Upper lobe of left lung (tissue), 6 donors: Measurements from ENCODE around the gene FAM168B. TPM values are rescaled to one million over a fixed set of nuclear protein-coding genes. Genes with fewer than 3 reads are reported as not detected.

Source experiments
- ATAC-seq, 2 donors: fragments of 200-7000 bp; cut with Tn5 transposase; one replicate each; pipeline ENCODE4 v1.9.1; 2022; ENCODE audit warnings: mild to moderate bottlenecking in 2 of 2, moderate library complexity in 2 of 2; ENCODE audit not compliant: low FRiP score in 2 of 2
- DNase-seq, 2 donors: peaks; one replicate each; pipeline ENCODE4 v3.0.0-alpha.2; 2019 to 2020
- H3K27ac ChIP-seq, 4 donors: fragments of 200-600 bp; sonication (generic); one replicate each; pipeline ENCODE4 v1.5.1; 2016 to 2019
- H3K27me3 ChIP-seq, 4 donors: fragments of 200-600 bp; sonication (generic); one replicate each; pipeline ENCODE4 v1.5.1; 2017 to 2019
- H3K36me3 ChIP-seq, 4 donors: fragments of 200-600 bp; sonication (generic); one replicate each; pipeline ENCODE4 v1.5.1; 2016 to 2019
- H3K4me1 ChIP-seq, 4 donors: fragments of 200-600 bp; sonication (generic); one replicate each; pipeline ENCODE4 v1.5.1; 2018 to 2019
- H3K4me3 ChIP-seq, 4 donors: fragments of 200-600 bp; sonication (generic); one replicate each; pipeline ENCODE4 v1.5.1; 2017 to 2019; ENCODE audit warnings: mild to moderate bottlenecking in 2 of 4, moderate library complexity in 1 of 4
- H3K9me3 ChIP-seq, 4 donors: fragments of 200-600 bp; sonication (generic); one replicate each; pipeline ENCODE4 v1.5.1; 2018 to 2019
- CTCF ChIP-seq, 6 experiments: fragments of 450-650 bp in 4 of 6; fragments of 200-600 bp in 2 of 6; sonication (generic) in 2 of 6; IDR thresholded peaks; one replicate each; pipeline ENCODE4 v1.5.1; 2016 to 2019; ENCODE audit warnings: antibody characterized with exemption in 6 of 6
- EP300 ChIP-seq, 4 donors: sonication (generic); formaldehyde crosslinking; IDR thresholded peaks; one replicate each; pipeline ENCODE4 v1.5.1; 2017; ENCODE audit warnings: antibody characterized with exemption in 4 of 4, control low read depth in 2 of 4
- POLR2A ChIP-seq, 4 donors: fragments of 450-650 bp; IDR thresholded peaks; one replicate each; pipeline ENCODE4 v1.5.1; 2016 to 2017; ENCODE audit warnings: antibody characterized with exemption in 4 of 4, mild to moderate bottlenecking in 2 of 4
- POLR2AphosphoS5 ChIP-seq, 2 donors: sonication (generic); formaldehyde crosslinking; IDR thresholded peaks; one replicate each; pipeline ENCODE4 v1.5.1; 2017; ENCODE audit warnings: antibody characterized with exemption in 2 of 2
- WGBS, 2 donors: methylation state at CpG; one replicate each; pipeline ENCODE4 v1.1.5; 2017 to 2018; 5-methylcytosine and 5-hydroxymethylcytosine counted together
- total RNA-seq, 6 donors: library from RNA; depleted of rRNA in 4 of 6; stranded (reverse); fragments of >200 nt in 4 of 6; gene quantifications; one replicate each; pipeline versions ENCODE4 v1.1.0 to v1.2.1, GENCODE V29; 2016 to 2021
- donor health status: DM: no; HTN: no; CAD: no; lungs with moderate emphysema.
- donor health status: DM: no; HTN: yes; CAD: no; lungs with severe emphysema.

FAM168B gene
- total RNA-seq, 6 donors from 2014 or later, result 22.0 to 86.9 (median 72.8) TPM

- DNase-seq (no peak), ATAC-seq (no peak)
- H3K27me3 ChIP-seq, result no peaks in the 10 kb centered on the region
- H3K4me1 ChIP-seq, result peaks cover 0 to 8% (median 5%) of the 10 kb centered on the region in 4 donors
- WGBS, 2 donors, result 85 to 99% methylated on average over 7 to 11 of the region's 11 CpGs
- no peak overlapping the region for H3K4me3 ChIP-seq
- no peak for TF ChIP-seq POLR2A (IDR thresholded peaks at IDR 0.05)
- no peak for TF ChIP-seq CTCF (IDR thresholded peaks at IDR 0.05)
- no peak for TF ChIP-seq EP300 (IDR thresholded peaks at IDR 0.05)
- no peak for TF ChIP-seq POLR2AphosphoS5 (IDR thresholded peaks at IDR 0.05)
- H3K9me3 ChIP-seq, result no peaks in the 10 kb centered on the region
- H3K36me3 ChIP-seq, result peaks cover 14 to 37% (median 32%) of the 10 kb centered on the region in 4 donors
- no peak overlapping the region for H3K27ac ChIP-seq
These were observed 48.5 kb downstream of the FAM168B start for GRCh38 chr2:131044757-131045150.

GRCh38 chr2:131044075-131044756 is 49.0 kb downstream of the FAM168B start:
- Histone ChIP-seq H3K4me1 (peaks cover 0 to 10% (median 5%) of the 10 kb centered on the region in 4 donors), H3K4me3 (no peak overlapping the region), H3K9me3 (no peaks in the 10 kb centered on the region), H3K36me3 (peaks cover 12 to 32% (median 28%) of the 10 kb centered on the region in 4 donors), H3K27me3 (no peaks in the 10 kb centered on the region), H3K27ac (no peak overlapping the region)
- TF ChIP-seq POLR2A (IDR thresholded peaks at IDR 0.05), result no peak
- TF ChIP-seq POLR2AphosphoS5 (IDR thresholded peaks at IDR 0.05), result no peak
- TF ChIP-seq EP300 (IDR thresholded peaks at IDR 0.05), result no peak
- no peak for TF ChIP-seq CTCF (IDR thresholded peaks at IDR 0.05)
- peak in 1 of 2 donors; percentile 69 for DNase-seq
- no peak for ATAC-seq
- WGBS, 2 donors, result 87% methylated on average over 17 of the region's 24 CpGs; no CpG with 5 or more reads in 1 of the 2 donors

GRCh38 chr2:131043199-131044074 is 49.8 kb downstream of the FAM168B start:
- WGBS, 2 donors, result 83 to 87% methylated on average over 9 to 18 of the region's 18 CpGs
- H3K27ac ChIP-seq, result no peak overlapping the region
- no peaks in the 10 kb centered on the region for H3K27me3 ChIP-seq
- ATAC-seq (no peak), DNase-seq (no peak)
- no peak overlapping the region for H3K4me3 ChIP-seq
- TF ChIP-seq CTCF (IDR thresholded peaks at IDR 0.05) (no peak), POLR2AphosphoS5 (IDR thresholded peaks at IDR 0.05) (no peak), POLR2A (IDR thresholded peaks at IDR 0.05) (no peak), EP300 (IDR thresholded peaks at IDR 0.05) (no peak)
- H3K36me3 ChIP-seq, result peaks cover 9 to 24% (median 20%) of the 10 kb centered on the region in 4 donors
- H3K4me1 ChIP-seq, result peaks cover 0 to 10% (median 5%) of the 10 kb centered on the region in 4 donors
- no peaks in the 10 kb centered on the region for H3K9me3 ChIP-seq

GRCh38 chr2:131042148-131042775 is 51.0 kb downstream of the FAM168B start:
- H3K4me3 ChIP-seq, result no peak overlapping the region
- H3K9me3 ChIP-seq, result no peaks in the 10 kb centered on the region
- TF ChIP-seq POLR2A (IDR thresholded peaks at IDR 0.05), result no peak
- TF ChIP-seq CTCF (IDR thresholded peaks at IDR 0.05), result no peak
- no peak for TF ChIP-seq EP300 (IDR thresholded peaks at IDR 0.05)
- no peak for TF ChIP-seq POLR2AphosphoS5 (IDR thresholded peaks at IDR 0.05)
- peaks cover 0 to 14% (median 5%) of the 10 kb centered on the region in 4 donors for H3K4me1 ChIP-seq
- 91 to 93% methylated on average over 7 of the region's 7 CpGs for WGBS, 2 donors
- H3K36me3 ChIP-seq, result peaks cover 4 to 13% (median 8%) of the 10 kb centered on the region in 4 donors
- H3K27me3 ChIP-seq, result no peaks in the 10 kb centered on the region
- no peak for ATAC-seq
- H3K27ac ChIP-seq, result no peak overlapping the region
- no peak for DNase-seq
